Left ventricle myocardium superior (tissue), 1 donor: ENCODE results near the gene OTULIN. TPM values are rescaled to one million over a fixed set of nuclear protein-coding genes. Genes with fewer than 3 reads are reported as not detected.

ENCODE experiments used
- ATAC-seq: fragments of 200-7000 bp; cut with Tn5 transposase; one replicate; pipeline ENCODE4 v1.9.1; 2020; ENCODE audit warnings: mild to moderate bottlenecking, moderate library complexity
- DNase-seq: peaks from one replicate; pipeline ENCODE4 v3.0.0-alpha.2; 2020
- intact Hi-C: fragments of 100-400 bp; cut with micrococcal nuclease; formaldehyde crosslinking; loops from one replicate; pipeline ENCODE4 v1.11.0; 2022
- total RNA-seq: library from RNA; stranded (reverse); fragmentation: NEBNext Ultra II Directional; extraction: Animal tissue kit (Norgen Biotek cat#: 25700); gene quantifications from one replicate; pipeline ENCODE4 v1.2.1, GENCODE V29; 2021
- donor health status: DM: no; HTN: yes; CAD: no; lungs with severe emphysema.

The OTULIN gene
- total RNA-seq, 1 donor from 2014 or later: 23.5 TPM

GRCh38 chr5:14687023-14687665 is 22.6 kb downstream of the OTULIN start:
- peak; percentile 57 for DNase-seq
- ATAC-seq: peak; percentile 65
- intact Hi-C loops: loop anchor here (10.0 kb wide), 1 partner anchor 318 kb away; no protein-coding TSS in a partner anchor

- intact Hi-C loops: no loop called here
- ATAC-seq: no peak
- DNase-seq: no peak
These were observed 28.6 kb downstream of the OTULIN start for GRCh38 chr5:14693070-14693469.

- DNase-seq (no peak), ATAC-seq (no peak)
- intact Hi-C loops: no loop called here
These were observed 30.6 kb downstream of the OTULIN start for GRCh38 chr5:14695152-14695551.

- no peak for DNase-seq
- intact Hi-C loops: no loop called here
- ATAC-seq: no peak
These were observed 31.5 kb downstream of the OTULIN start for GRCh38 chr5:14696057-14696456.

- intact Hi-C loops: no loop called here
- DNase-seq (no peak), ATAC-seq (no peak)
These were observed 32.3 kb downstream of the OTULIN start for GRCh38 chr5:14696851-14697250.

GRCh38 chr5:14698495-14698894 is 34.0 kb downstream of the OTULIN start:
- intact Hi-C loops: no loop called here
- ATAC-seq: no peak
- no peak for DNase-seq

GRCh38 chr5:14699159-14699558 is 34.6 kb downstream of the OTULIN start:
- DNase-seq (no peak), ATAC-seq (no peak)
- intact Hi-C loops: no loop called here

GRCh38 chr5:14699807-14700400 is 35.4 kb downstream of the OTULIN start:
- DNase-seq: no peak
- intact Hi-C loops: no loop called here
- no peak for ATAC-seq

GRCh38 chr5:14700478-14701436 is 36.2 kb downstream of the OTULIN start:
- ATAC-seq (peak; percentile 81), DNase-seq (no peak)
- intact Hi-C loops: no loop called here

GRCh38 chr5:14701556-14701955 is 37.0 kb downstream of the OTULIN start:
- no peak for DNase-seq
- no peak for ATAC-seq
- intact Hi-C loops: no loop called here

GRCh38 chr5:14702238-14702839 is 37.8 kb downstream of the OTULIN start:
- intact Hi-C loops: no loop called here
- no peak for DNase-seq
- no peak for ATAC-seq

- ATAC-seq (no peak), DNase-seq (no peak)
- intact Hi-C loops: no loop called here
These were observed 41.0 kb downstream of the OTULIN start for GRCh38 chr5:14705556-14705955.

- DNase-seq (no peak), ATAC-seq (peak; percentile 22)
- intact Hi-C loops: no loop called here
These were observed 42.1 kb downstream of the OTULIN start for GRCh38 chr5:14706615-14707021.

GRCh38 chr5:14707811-14708390 is 43.4 kb downstream of the OTULIN start:
- intact Hi-C loops: no loop called here
- DNase-seq (no peak), ATAC-seq (no peak)

GRCh38 chr5:14708551-14708950 is 44.0 kb downstream of the OTULIN start:
- ATAC-seq: no peak
- no peak for DNase-seq
- intact Hi-C loops: no loop called here

- intact Hi-C loops: no loop called here
- no peak for ATAC-seq
- DNase-seq: no peak
These were observed 45.9 kb downstream of the OTULIN start for GRCh38 chr5:14710313-14710994.

GRCh38 chr5:14712131-14712530 is 47.6 kb downstream of the OTULIN start:
- intact Hi-C loops: no loop called here
- no peak for ATAC-seq

GRCh38 chr5:14712666-14713065 is 48.1 kb downstream of the OTULIN start:
- intact Hi-C loops: no loop called here
- no peak for ATAC-seq

More at GRCh38 chr5:14712131-14712530, 47.6 kb downstream of the OTULIN start:
- DNase-seq: no peak

More at GRCh38 chr5:14712666-14713065, 48.1 kb downstream of the OTULIN start:
- no peak for DNase-seq
